Right atrium auricular region (tissue), 2 donors: ENCODE data around the gene PRDM16. TPM values are rescaled to one million over a fixed set of nuclear protein-coding genes. Genes with fewer than 3 reads are reported as not detected.

Experiments
- DNase-seq: peaks from one replicate; pipeline ENCODE4 v3.0.0-alpha.2; 2019; ENCODE audit warnings: low spot score
- H3K27ac ChIP-seq, 2 donors: fragments of 200-600 bp; sonication (generic); 1 replicate in 1 of 2; 2 replicates in 1 of 2; pipeline ENCODE4 v1.5.1; 2016 to 2019
- H3K27me3 ChIP-seq, 2 donors: fragments of 200-600 bp; sonication (generic); one replicate each; pipeline versions ENCODE4 v1.5.1 to v1.6.0; 2017 to 2019
- H3K36me3 ChIP-seq: fragments of 200-600 bp; sonication (generic); one replicate; pipeline ENCODE4 v1.5.1; 2016
- H3K4me1 ChIP-seq, 2 donors: fragments of 200-600 bp; sonication (generic); one replicate each; pipeline versions ENCODE4 v1.5.1 to v1.6.0; 2017 to 2019
- H3K4me3 ChIP-seq, 2 donors: fragments of 200-600 bp; sonication (generic); 1 replicate in 1 of 2; 2 replicates in 1 of 2; pipeline ENCODE4 v1.5.1; 2017 to 2019; ENCODE audit warnings: mild to moderate bottlenecking in 1 of 2, moderate library complexity in 1 of 2
- H3K9me3 ChIP-seq, 2 donors: fragments of 200-600 bp; sonication (generic); one replicate each; pipeline ENCODE4 v1.5.1; 2019
- CTCF ChIP-seq, 2 donors: fragments of 200-600 bp; sonication (generic); IDR thresholded peaks; one replicate each; pipeline ENCODE4 v1.5.1; 2019; ENCODE audit warnings: antibody characterized with exemption in 2 of 2
- total RNA-seq, 2 donors: library from RNA; depleted of rRNA; stranded (reverse); fragments of >200 nt; gene quantifications; one replicate each; pipeline ENCODE4 v1.1.0, GENCODE V29; 2016

PRDM16 gene
- total RNA-seq, 2 donors from 2014 or later: 0.22 to 3.3 TPM

- no peaks in the 10 kb centered on the region for H3K36me3 ChIP-seq
- TF ChIP-seq CTCF (IDR thresholded peaks at IDR 0.05): no peak
- peaks cover 0 to 18% of the 10 kb centered on the region in 2 donors for H3K4me1 ChIP-seq
- DNase-seq: no peak
- H3K27me3 ChIP-seq: no peaks in the 10 kb centered on the region
- H3K4me3 ChIP-seq: no peak overlapping the region
- H3K9me3 ChIP-seq: no peaks in the 10 kb centered on the region
- H3K27ac ChIP-seq: no peak overlapping the region
These were observed 358.0 kb downstream of the PRDM16 start for GRCh38 chr1:3426956-3427535.

- TF ChIP-seq CTCF (IDR thresholded peaks at IDR 0.05): no peak
- peaks cover 0 to 8% of the 10 kb centered on the region in 2 donors for H3K4me1 ChIP-seq
- H3K36me3 ChIP-seq: no peaks in the 10 kb centered on the region
- DNase-seq: no peak
- no peak overlapping the region for H3K27ac ChIP-seq
- H3K4me3 ChIP-seq: no peak overlapping the region
- no peaks in the 10 kb centered on the region for H3K27me3 ChIP-seq
- no peaks in the 10 kb centered on the region for H3K9me3 ChIP-seq
These were observed 359.0 kb downstream of the PRDM16 start for GRCh38 chr1:3427711-3428704.

- Histone ChIP-seq H3K4me3 (no peak overlapping the region), H3K4me1 (peaks cover 0 to 5% of the 10 kb centered on the region in 2 donors), H3K9me3 (no peaks in the 10 kb centered on the region), H3K27me3 (no peaks in the 10 kb centered on the region), H3K36me3 (no peaks in the 10 kb centered on the region), H3K27ac (no peak overlapping the region)
- TF ChIP-seq CTCF (IDR thresholded peaks at IDR 0.05): no peak
- no peak for DNase-seq
These were observed 359.9 kb downstream of the PRDM16 start for GRCh38 chr1:3428899-3429298.

- peaks cover 0 to 5% of the 10 kb centered on the region in 2 donors for H3K4me1 ChIP-seq
- no peaks in the 10 kb centered on the region for H3K27me3 ChIP-seq
- no peaks in the 10 kb centered on the region for H3K36me3 ChIP-seq
- no peaks in the 10 kb centered on the region for H3K9me3 ChIP-seq
- H3K4me3 ChIP-seq: no peak overlapping the region
- DNase-seq: no peak
- no peak for TF ChIP-seq CTCF (IDR thresholded peaks at IDR 0.05)
- H3K27ac ChIP-seq: no peak overlapping the region
These were observed 360.3 kb downstream of the PRDM16 start for GRCh38 chr1:3429320-3429719.

DNA sequence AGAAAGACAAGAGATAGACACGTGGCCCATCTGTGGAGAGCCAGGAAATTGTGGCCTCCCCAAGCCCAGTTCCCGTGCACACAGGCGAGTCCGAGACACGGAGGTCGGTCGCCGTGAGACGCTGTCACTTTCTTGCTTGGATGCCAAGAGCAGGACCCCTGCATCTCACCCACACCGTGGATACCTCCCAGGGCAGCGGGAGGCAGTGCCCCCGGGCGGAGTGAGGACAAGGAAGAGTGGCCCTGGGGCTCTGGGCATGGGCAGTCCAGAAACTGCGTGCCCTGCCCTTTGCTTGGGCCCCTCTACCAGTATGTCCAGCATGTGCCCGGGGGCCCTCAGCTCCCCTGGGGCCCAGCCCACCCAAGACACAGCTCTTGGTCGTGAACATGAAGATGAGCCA, 360.8 kb downstream of the PRDM16 start:
- no peak for TF ChIP-seq CTCF (IDR thresholded peaks at IDR 0.05)
- no peaks in the 10 kb centered on the region for H3K9me3 ChIP-seq
- no peaks in the 10 kb centered on the region for H3K27me3 ChIP-seq
- H3K4me3 ChIP-seq: no peak overlapping the region
- no peak for DNase-seq
- no peak overlapping the region for H3K27ac ChIP-seq
- H3K36me3 ChIP-seq: no peaks in the 10 kb centered on the region
- peaks cover 0 to 1% of the 10 kb centered on the region in 2 donors for H3K4me1 ChIP-seq
